IMR-90 (cell line): ENCODE results near the gene COL18A1. TPM values are rescaled to one million over a fixed set of nuclear protein-coding genes. Genes with fewer than 3 reads are reported as not detected.

Experiments
- ATAC-seq: fragments of 200-7000 bp; cut with Tn5 transposase; 2 replicates; pipeline ENCODE4 v1.9.1; 2020; ENCODE audit warnings: low read depth, mild to moderate bottlenecking, moderate library complexity
- BruUV-seq: library from RNA; stranded (reverse); fragments of 400-500 nt; replicated peaks from 2 replicates; lab custom pipeline; 2021; lab: Mats Ljungman, UMichigan
- CTCF ChIA-PET: fragments of 300-600 bp; formaldehyde crosslinking; extraction: SDS; loops from one replicate; lab custom pipeline; 2021; ENCODE audit warnings: antibody characterized with exemption; lab: Yijun Ruan, JAX
- POLR2A ChIA-PET: fragments of 300-600 bp; sonication (Branson Sonifier 250); formaldehyde crosslinking; loops from one replicate; lab custom pipeline; 2022; ENCODE audit warnings: antibody characterized with exemption; ENCODE audit not compliant: unreplicated experiment; lab: Charles Lee
- DNase-seq: peaks from one replicate; pipeline ENCODE4 v3.0.0; 2013
- H2AFZ ChIP-seq: replicated peaks from 2 replicates; pipeline ENCODE3; 2013; ENCODE audit warnings: low read length, mild to moderate bottlenecking; ENCODE audit not compliant: poor library complexity
- H2AK5ac ChIP-seq: 2 replicates; pipeline ENCODE4 v1.6.1; 2013; ENCODE audit warnings: low read depth, low read length, inconsistent platforms
- H2AK9ac ChIP-seq: replicated peaks from 2 replicates; pipeline ENCODE3; 2013; ENCODE audit warnings: mild to moderate bottlenecking, low read depth, low read length, moderate library complexity; ENCODE audit not compliant: poor library complexity
- H2BK120ac ChIP-seq: 2 replicates; pipeline ENCODE4 v1.6.1; 2013; ENCODE audit warnings: low read depth, low read length, inconsistent platforms
- H2BK15ac ChIP-seq: 3 replicates; pipeline ENCODE4 v1.6.1; 2013; ENCODE audit warnings: low read depth, low read length, inconsistent platforms
- H2BK20ac ChIP-seq: 2 replicates; pipeline ENCODE4 v1.6.1; 2013; ENCODE audit warnings: low read depth, mild to moderate bottlenecking, inconsistent platforms, low read length, moderate library complexity
- H2BK5ac ChIP-seq: 2 replicates; pipeline ENCODE4 v1.6.1; 2013; ENCODE audit warnings: mild to moderate bottlenecking, low read depth, low read length, inconsistent platforms; ENCODE audit not compliant: poor library complexity, severe bottlenecking
- H3K14ac ChIP-seq: replicated peaks from 2 replicates; pipeline ENCODE4 v1.6.1; 2013; ENCODE audit warnings: low read depth, low read length, inconsistent platforms
- H3K18ac ChIP-seq: 2 replicates; pipeline ENCODE4 v1.6.1; 2013; ENCODE audit warnings: low read depth, low read length, control low read depth
- H3K23ac ChIP-seq: 2 replicates; pipeline ENCODE4 v1.6.1; 2013; ENCODE audit warnings: low read depth, low read length, inconsistent platforms
- H3K27ac ChIP-seq: 2 replicates; pipeline ENCODE4 v1.5.1; 2013; ENCODE audit warnings: mild to moderate bottlenecking, control low read depth, low read length; ENCODE audit not compliant: insufficient read depth
- H3K27me3 ChIP-seq: 2 replicates; pipeline ENCODE4 v1.6.1; 2013; ENCODE audit warnings: low read length; ENCODE audit not compliant: control insufficient read depth, insufficient read depth
- H3K36me3 ChIP-seq: 2 replicates; pipeline ENCODE4 v1.6.1; 2013; ENCODE audit warnings: low read length, mixed read lengths; ENCODE audit not compliant: control insufficient read depth, insufficient read depth
- H3K4ac ChIP-seq: 2 replicates; pipeline ENCODE4 v1.6.1; 2013; ENCODE audit warnings: low read depth, low read length, inconsistent platforms
- H3K4me1 ChIP-seq: 2 replicates; pipeline ENCODE4 v1.6.1; 2013; ENCODE audit warnings: low read length, mixed read lengths; ENCODE audit not compliant: control insufficient read depth, insufficient read depth
- H3K4me2 ChIP-seq: 2 replicates; pipeline ENCODE4 v1.6.1; 2013; ENCODE audit warnings: low read depth, mild to moderate bottlenecking, control low read depth, low read length, moderate library complexity
- H3K4me3 ChIP-seq: 2 replicates; pipeline ENCODE4 v1.5.1; 2013; ENCODE audit warnings: low read depth, mild to moderate bottlenecking, control low read depth, low read length, moderate library complexity; ENCODE audit not compliant: insufficient read depth
- H3K56ac ChIP-seq: 2 replicates; pipeline ENCODE4 v1.6.1; 2013; ENCODE audit warnings: low read length, inconsistent platforms; ENCODE audit not compliant: insufficient read depth; ENCODE audit errors: extremely low read depth
- H3K79me1 ChIP-seq, 2 experiments: 2 replicates each; pipeline ENCODE4 v1.6.1; 2013; ENCODE audit warnings: low read length in 2 of 2, inconsistent platforms in 1 of 2, low read depth in 1 of 2
- H3K9ac ChIP-seq: 2 replicates; pipeline ENCODE4 v1.6.1; 2013; ENCODE audit warnings: low read depth, low read length, control low read depth
- H3K9me1 ChIP-seq: 2 replicates; pipeline ENCODE4 v1.6.1; 2013; ENCODE audit warnings: low read length, inconsistent platforms; ENCODE audit not compliant: insufficient read depth
- H3K9me3 ChIP-seq: 2 replicates; pipeline ENCODE4 v1.6.1; 2013; ENCODE audit warnings: low read length; ENCODE audit not compliant: control insufficient read depth, insufficient read depth
- H4K20me1 ChIP-seq: 2 replicates; pipeline ENCODE4 v1.6.1; 2013; ENCODE audit warnings: low read length, inconsistent platforms; ENCODE audit not compliant: insufficient read depth
- H4K5ac ChIP-seq: 2 replicates; pipeline ENCODE4 v1.6.1; 2013; ENCODE audit warnings: mild to moderate bottlenecking, low read depth, low read length, control low read depth
- H4K8ac ChIP-seq, 2 experiments: 2 replicates each; pipeline ENCODE4 v1.6.1; 2013; ENCODE audit warnings: low read depth in 2 of 2, low read length in 2 of 2, control low read depth in 1 of 2, inconsistent platforms in 1 of 2
- H4K91ac ChIP-seq: 2 replicates; pipeline ENCODE4 v1.6.1; 2013; ENCODE audit warnings: low read depth, low read length, inconsistent platforms; ENCODE audit not compliant: insufficient read depth
- MAZ ChIP-seq: IDR thresholded peaks from 2 replicates; pipeline ENCODE4 v1.6.1; 2012; ENCODE audit warnings: low read depth, mild to moderate bottlenecking, low read length, improper control_type of control experiment, moderate library complexity, borderline replicate concordance
- MXI1 ChIP-seq: IDR thresholded peaks from 2 replicates; pipeline ENCODE4 v1.6.1; 2012; ENCODE audit warnings: low read depth, mild to moderate bottlenecking, low read length, moderate library complexity, borderline replicate concordance
- NFE2L2 ChIP-seq: fragments of 150-350 bp; IDR thresholded peaks from 2 replicates; pipeline ENCODE4 v1.6.1; 2016; ENCODE audit warnings: low read depth, mild to moderate bottlenecking, low read length
- WGBS, 2 experiments: methylation state at CpG; one replicate each; pipeline versions ENCODE4 v1.1.5 to v1.1.7; 2013; ENCODE audit warnings: missing lambda C conversion rate in 2 of 2; ENCODE audit not compliant: insufficient read length in 1 of 2; ENCODE audit errors: extremely low coverage in 2 of 2; 5-methylcytosine and 5-hydroxymethylcytosine counted together
- dilution Hi-C: fragments of 300-500 bp; cut with HindIII; formaldehyde crosslinking; loops from one replicate; pipeline ENCODE4 v1.14.3; 2018; ENCODE audit warnings: low sequenced_read_pairs; ENCODE audit not compliant: unreplicated experiment
- in situ Hi-C: fragments of 300-500 bp; cut with MboI; formaldehyde crosslinking; loops from 3 replicates; pipeline ENCODE4 v1.14.3; 2019; ENCODE audit warnings: low sequenced_read_pairs, inconsistent platforms, mixed read lengths
- intact Hi-C: fragments of 100-400 bp; cut with micrococcal nuclease; formaldehyde crosslinking; loops from 2 replicates; pipeline ENCODE4 v1.10.0; 2022
- polyA plus RNA-seq, 3 experiments: library from polyadenylated mRNA; depleted of rRNA; stranded (reverse); fragments of >200 nt; gene quantifications; 2 replicates each; pipeline ENCODE4 v1.2.3, GENCODE V29; 2012; ENCODE audit warnings: low replicate concordance in 1 of 3
- total RNA-seq: library from RNA; depleted of rRNA; stranded (reverse); fragments of >200 nt; gene quantifications from 2 replicates; pipeline ENCODE4 v1.2.3, GENCODE V29; 2012

The COL18A1 gene
- total and polyA plus RNA-seq, 2 of the 4 experiments (the other 2 are of a cell fraction), result 4.3 to 46.7 TPM

DNA sequence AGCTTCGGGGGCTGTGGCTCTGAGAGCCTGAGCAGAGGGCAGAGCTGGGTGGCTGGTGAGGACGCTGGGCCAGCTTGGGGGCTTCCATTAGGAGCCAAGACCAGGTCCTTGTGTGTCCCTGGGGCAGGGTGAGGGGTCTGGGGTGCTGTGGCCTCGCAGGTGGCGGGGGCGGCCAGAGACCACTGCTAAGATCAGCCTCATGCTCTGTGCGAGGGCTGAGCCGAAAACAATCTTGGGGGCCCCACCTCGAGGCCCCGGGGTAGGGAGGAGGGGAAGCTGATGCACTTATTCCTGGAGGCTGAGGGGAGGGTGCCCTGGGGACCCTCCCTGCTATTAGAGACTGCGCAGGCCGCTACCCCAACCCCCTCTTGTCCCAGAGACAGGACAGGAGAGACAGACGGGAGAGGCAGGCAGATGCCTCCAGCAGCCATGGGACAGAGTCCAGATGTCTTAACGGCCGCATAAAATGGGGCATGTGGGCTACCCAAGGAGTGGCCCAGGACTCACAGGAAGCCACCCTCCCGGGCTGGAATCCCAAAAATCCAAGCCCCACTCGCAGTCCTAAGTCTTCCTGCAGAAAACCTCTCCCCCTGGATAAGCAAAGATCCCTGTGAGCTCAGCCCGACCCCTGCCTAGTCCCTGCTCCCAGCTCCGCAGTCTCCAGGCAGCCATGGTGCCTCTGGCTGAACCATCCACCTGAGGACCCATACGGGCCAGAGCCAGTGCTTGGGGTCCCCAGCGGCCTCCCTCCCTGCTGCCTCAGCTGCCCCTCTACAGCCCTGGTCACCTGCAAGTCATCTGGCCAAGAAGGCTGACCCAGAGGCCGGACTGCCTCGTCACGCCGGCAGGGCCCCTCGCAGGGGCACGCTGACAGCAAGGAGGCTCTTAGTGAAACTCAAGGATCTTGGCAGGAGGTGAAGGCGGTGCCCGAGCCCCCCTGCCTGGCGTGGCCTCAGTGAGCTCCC is 43.6 kb upstream of the COL18A1 start:
- CTCF ChIA-PET, result no interaction called here
- no peaks in the 10 kb centered on the region for H3K27me3 ChIP-seq
- BruUV-seq, result no TSS peak

More for the DNA sequence above, 43.6 kb upstream of the COL18A1 start:
- Histone ChIP-seq H2BK15ac (peak overlapping the region; percentile 51; the same call in 2 of the 3 replicates), H3K18ac (peak overlapping the region; percentile 38; the same call in 1 of the 2 replicates), H3K56ac (no peak overlapping the region), H3K4me2 (no peak overlapping the region), H3K79me1 (peaks cover 0 to 14% of the 10 kb centered on the region in 2 experiments; a peak in 2 of 4 replicates), H3K9me1 (peaks cover 10% of the 10 kb centered on the region), H3K9me3 (no peaks in the 10 kb centered on the region), H4K5ac (no peak overlapping the region), H3K4me1 (peaks cover 25% of the 10 kb centered on the region), H3K36me3 (no peaks in the 10 kb centered on the region), H4K8ac (peak overlapping the region in 1 of 2 experiments; percentile 96; a peak in 1 of 4 replicates), H2AK9ac (peak overlapping the region; percentile 76), H3K9ac (no peak overlapping the region), H3K27ac (no peak overlapping the region), H2BK120ac (peak overlapping the region; percentile 98), H2BK20ac (peak overlapping the region; percentile 97), H3K4ac (peak overlapping the region; percentile 99), H4K20me1 (no peaks in the 10 kb centered on the region), H2BK5ac (peak overlapping the region; percentile 27), H3K23ac (no peak overlapping the region), H2AK5ac (peak overlapping the region; percentile 89), H3K4me3 (no peak overlapping the region), H3K14ac (peak overlapping the region; percentile 51; the same call in 1 of the 2 replicates), H4K91ac (peak overlapping the region; percentile 76), H2AFZ (peak overlapping the region; percentile 65)
- TF ChIP-seq MXI1 (no peak), NFE2L2 (no peak), MAZ (no peak)
- 82% methylated on average over 13 of the region's 29 CpGs; no CpG with 5 or more reads in 1 of the 2 experiments for WGBS, 2 experiments
- intact Hi-C loops, result no loop called here
- no peak for ATAC-seq
- POLR2A ChIA-PET, result no interaction called here
- dilution Hi-C loops, result no loop called here
- no peak for DNase-seq
- in situ Hi-C loops, result no loop called here
